ENCODE data around the gene NCOA6.
A peak's percentile ranks its signal among the peaks of the same experiment; 100 is the strongest.

NCOA6 gene

GRCh38 chr20:34825530-34826362 lies at the start of gene NCOA6:
Gene NCOA6 (minus strand): TSS chr20:34825651. CDS start chr20:34782355, 43,296 bp downstream.
- no peak for TF ChIP-seq CTCF (IDR thresholded peaks at IDR 0.05; ENCODE audit: low read length)
- TF ChIP-seq EZH2 (optimal IDR thresholded peaks at IDR 0.05; ENCODE audit: low read depth, low read length) = no peak
- TF ChIP-seq EZH2phosphoT487 (IDR thresholded peaks at IDR 0.05; ENCODE audit: low read length) = no peak
- Histone ChIP-seq H3K27ac (ENCODE audit: low read length) (peak within 1 kb of the TSS; percentile 64; the same call in 1 of the 2 replicates), H3K4me2 (ENCODE audit: low read depth, low read length) (peak within 1 kb of the TSS; percentile 84), H3K9me2 (replicated peaks; ENCODE audit: insufficient read depth, low read length) (no peaks in the 10 kb centered on the region), H2AFZ (ENCODE audit: low read length) (peak within 1 kb of the TSS; percentile 93), H3K4me3 (ENCODE audit: low read length) (peak within 1 kb of the TSS; percentile 97), H3K27me3 (replicated peaks; ENCODE audit: insufficient read depth, low read length) (no peaks in the 10 kb centered on the region), H3K9me3 (replicated peaks; ENCODE audit: insufficient read depth, low read length) (no peaks in the 10 kb centered on the region), H3K9ac (ENCODE audit: low read length) (peak within 1 kb of the TSS; percentile 85), H3K4me1 (ENCODE audit: low read length) (no peaks in the 10 kb centered on the region), H3K79me2 (ENCODE audit: low read length) (peaks cover 43% of the 10 kb centered on the region), H3K36me3 (replicated peaks; ENCODE audit: insufficient read depth, low read length) (no peaks in the 10 kb centered on the region), H4K20me1 (ENCODE audit: insufficient read depth, low read length) (peaks cover 12% of the 10 kb centered on the region), H3F3A (ENCODE audit: insufficient read depth, low read length) (peaks cover 6% of the 10 kb centered on the region; the same call in 1 of the 2 replicates)
- peak; percentile 79 for DNase-seq

DNA sequence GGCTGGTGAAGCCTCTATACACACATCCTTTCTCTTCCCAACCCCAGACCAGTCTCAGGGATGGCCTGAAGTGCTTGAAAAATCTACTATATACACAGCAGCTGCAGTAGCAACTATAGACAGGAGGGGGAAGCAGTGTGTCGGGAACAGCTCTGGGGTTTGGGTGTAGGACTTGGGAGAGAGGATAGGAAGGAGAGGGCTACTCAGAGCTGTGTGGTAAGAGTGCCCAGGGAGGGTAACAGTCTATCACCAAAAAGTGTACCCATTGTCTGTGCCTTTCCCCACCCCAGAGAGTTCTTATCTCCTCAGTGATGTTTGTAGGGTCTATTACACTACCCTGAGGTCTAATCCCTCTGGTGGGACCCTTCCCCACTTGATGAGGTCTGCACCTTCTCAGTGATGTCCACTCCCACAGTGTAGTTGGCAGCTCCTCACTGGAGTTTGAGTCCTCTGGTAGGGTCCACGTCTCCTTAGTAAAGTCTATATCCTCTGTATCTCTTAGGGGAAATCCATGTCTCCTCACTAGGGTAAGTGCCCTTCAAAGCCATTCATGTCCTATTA lies 48.7 kb upstream of the NCOA6 start:
- Histone ChIP-seq H2AFZ (ENCODE audit: low read length) (no peak overlapping the region), H3K27me3 (replicated peaks; ENCODE audit: insufficient read depth, low read length) (no peaks in the 10 kb centered on the region), H3K4me1 (ENCODE audit: low read length) (peaks cover 20% of the 10 kb centered on the region), H3K4me2 (ENCODE audit: low read depth, low read length) (no peak overlapping the region), H3K4me3 (ENCODE audit: low read length) (no peak overlapping the region), H4K20me1 (ENCODE audit: insufficient read depth, low read length) (no peaks in the 10 kb centered on the region), H3K9ac (ENCODE audit: low read length) (no peak overlapping the region), H3K9me2 (replicated peaks; ENCODE audit: insufficient read depth, low read length) (no peaks in the 10 kb centered on the region), H3K79me2 (ENCODE audit: low read length) (peaks cover 6% of the 10 kb centered on the region), H3K9me3 (replicated peaks; ENCODE audit: insufficient read depth, low read length) (no peaks in the 10 kb centered on the region), H3K27ac (ENCODE audit: low read length) (no peak overlapping the region), H3F3A (ENCODE audit: insufficient read depth, low read length) (no peaks in the 10 kb centered on the region), H3K36me3 (replicated peaks; ENCODE audit: insufficient read depth, low read length) (no peaks in the 10 kb centered on the region)
- peak; percentile 66 for DNase-seq
- TF ChIP-seq CTCF (IDR thresholded peaks at IDR 0.05; ENCODE audit: low read length) (peak; percentile 83), EZH2 (optimal IDR thresholded peaks at IDR 0.05; ENCODE audit: low read depth, low read length) (no peak)

- TF ChIP-seq EZH2 (optimal IDR thresholded peaks at IDR 0.05; ENCODE audit: low read depth, low read length) (no peak), EZH2phosphoT487 (IDR thresholded peaks at IDR 0.05; ENCODE audit: low read length) (no peak), CTCF (IDR thresholded peaks at IDR 0.05; ENCODE audit: low read length) (no peak)
- peak overlapping the region; percentile 59; the same call in 1 of the 2 replicates for H3K4me3 ChIP-seq (ENCODE audit: low read length)
Measured at GRCh38 chr20:34873583-34874093, 48.2 kb upstream of the NCOA6 start.

More at GRCh38 chr20:34873583-34874093, 48.2 kb upstream of the NCOA6 start:
- H3K27me3 ChIP-seq (replicated peaks; ENCODE audit: insufficient read depth, low read length) = no peaks in the 10 kb centered on the region
- peak overlapping the region; percentile 72; the same call in 1 of the 2 replicates for H3K4me2 ChIP-seq (ENCODE audit: low read depth, low read length)
- no peak overlapping the region for H3K27ac ChIP-seq (ENCODE audit: low read length)
- H3K9me2 ChIP-seq (replicated peaks; ENCODE audit: insufficient read depth, low read length) = no peaks in the 10 kb centered on the region
- no peaks in the 10 kb centered on the region for H3K9me3 ChIP-seq (replicated peaks; ENCODE audit: insufficient read depth, low read length)
- no peaks in the 10 kb centered on the region for H3F3A ChIP-seq (ENCODE audit: insufficient read depth, low read length)
- peaks cover 20% of the 10 kb centered on the region for H3K4me1 ChIP-seq (ENCODE audit: low read length)
- H2AFZ ChIP-seq (ENCODE audit: low read length) = no peak overlapping the region; the same call in 1 of the 2 replicates
- H4K20me1 ChIP-seq (ENCODE audit: insufficient read depth, low read length) = no peaks in the 10 kb centered on the region
- no peak overlapping the region for H3K9ac ChIP-seq (ENCODE audit: low read length)
- H3K79me2 ChIP-seq (ENCODE audit: low read length) = peaks cover 6% of the 10 kb centered on the region
- H3K36me3 ChIP-seq (replicated peaks; ENCODE audit: insufficient read depth, low read length) = no peaks in the 10 kb centered on the region
- DNase-seq = no peak

All from MM.1S (cell line).